GM23338 (cell line): ENCODE data around the gene RASA3. TPM values are rescaled to one million over a fixed set of nuclear protein-coding genes. Genes with fewer than 3 reads are reported as not detected.

Experiments
- ATAC-seq: fragments of 200-7000 bp; cut with Tn5 transposase; 3 replicates; pipeline ENCODE4 v1.9.1; 2020
- DNase-seq: peaks from one replicate; pipeline ENCODE4 v3.0.0-alpha.2; 2015; ENCODE audit warnings: low spot score
- H2AFZ ChIP-seq: fragments of 200-600 bp; sonication (generic); 2 replicates; pipeline ENCODE4 v1.8.0; 2016; ENCODE audit warnings: antibody characterized with exemption, mild to moderate bottlenecking, moderate library complexity
- H3F3A ChIP-seq: fragments of 200-600 bp; sonication (generic); replicated peaks from 2 replicates; pipeline ENCODE4 v1.8.0; 2017; ENCODE audit warnings: antibody characterized with exemption, mixed run types, low read depth
- H3K27ac ChIP-seq: fragments of 200-600 bp; sonication (generic); 2 replicates; pipeline ENCODE4 v1.6.1; 2016; ENCODE audit warnings: low read depth
- H3K27me3 ChIP-seq: fragments of 200-600 bp; sonication (generic); 2 replicates; pipeline ENCODE4 v1.8.0; 2016; ENCODE audit warnings: mild to moderate bottlenecking, mixed run types, moderate library complexity; ENCODE audit not compliant: insufficient read depth
- H3K36me3 ChIP-seq: fragments of 200-600 bp; sonication (generic); 2 replicates; pipeline ENCODE4 v1.8.0; 2016; ENCODE audit warnings: mild to moderate bottlenecking; ENCODE audit not compliant: insufficient read depth
- H3K4me1 ChIP-seq: fragments of 200-600 bp; sonication (generic); 2 replicates; pipeline ENCODE4 v1.8.0; 2016; ENCODE audit warnings: mild to moderate bottlenecking, moderate library complexity; ENCODE audit not compliant: insufficient read depth
- H3K4me2 ChIP-seq: fragments of 200-600 bp; sonication (generic); 2 replicates; pipeline ENCODE4 v1.7.1; 2017; ENCODE audit warnings: mixed run types
- H3K4me3 ChIP-seq: fragments of 200-600 bp; sonication (generic); 2 replicates; pipeline ENCODE4 v1.6.1; 2016; ENCODE audit warnings: mixed run types
- H3K79me2 ChIP-seq: fragments of 200-600 bp; sonication (generic); replicated peaks from 2 replicates; pipeline ENCODE4 v1.8.0; 2017; ENCODE audit warnings: mild to moderate bottlenecking; ENCODE audit not compliant: insufficient read depth
- H3K9me2 ChIP-seq: fragments of 200-600 bp; sonication (generic); 2 replicates; pipeline ENCODE4 v1.8.0; 2017; ENCODE audit not compliant: insufficient read depth
- H4K20me1 ChIP-seq: fragments of 200-600 bp; sonication (generic); replicated peaks from 2 replicates; pipeline ENCODE4 v1.8.0; 2017; ENCODE audit warnings: mild to moderate bottlenecking; ENCODE audit not compliant: insufficient read depth
- H3K27ac Mint-ChIP-seq: 2 replicates; pipeline ENCODE4 v1.8.0; 2020; ENCODE audit warnings: inconsistent platforms, mild to moderate bottlenecking, moderate library complexity, mixed read lengths
- H3K27me3 Mint-ChIP-seq: 3 replicates; pipeline ENCODE4 v1.8.0; 2022; ENCODE audit warnings: low read depth, mild to moderate bottlenecking, moderate library complexity, mixed read lengths, inconsistent platforms; ENCODE audit not compliant: insufficient read depth, poor library complexity
- H3K36me3 Mint-ChIP-seq: 3 replicates; pipeline ENCODE4 v1.8.0; 2021; ENCODE audit warnings: low read depth, mild to moderate bottlenecking, inconsistent platforms, moderate library complexity, mixed read lengths
- H3K4me1 Mint-ChIP-seq: 3 replicates; pipeline ENCODE4 v1.8.0; 2020; ENCODE audit warnings: mild to moderate bottlenecking, inconsistent platforms, mixed read lengths
- H3K4me3 Mint-ChIP-seq: 3 replicates; pipeline ENCODE4 v1.8.0; 2021; ENCODE audit warnings: moderate library complexity, mild to moderate bottlenecking, inconsistent platforms, mixed read lengths
- H3K9me3 Mint-ChIP-seq: 3 replicates; pipeline ENCODE4 v1.8.0; 2020; ENCODE audit warnings: moderate library complexity, mild to moderate bottlenecking, inconsistent platforms, mixed read lengths
- CREB1 ChIP-seq: fragments of 250-450 bp; sonication (Bioruptor Pico); IDR thresholded peaks from 2 replicates; pipeline ENCODE4 v1.5.0; 2020; ENCODE audit warnings: low read depth, mild to moderate bottlenecking, moderate library complexity
- EZH2 ChIP-seq: fragments of 200-600 bp; sonication (generic); IDR thresholded peaks from one replicate; pipeline ENCODE4 v1.8.0; 2017; ENCODE audit warnings: antibody characterized with exemption, mild to moderate bottlenecking, low read depth; ENCODE audit not compliant: unreplicated experiment
- EZH2phosphoT487 ChIP-seq: fragments of 200-600 bp; sonication (generic); IDR thresholded peaks from one replicate; pipeline ENCODE4 v1.8.1; 2018; ENCODE audit warnings: antibody characterized with exemption; ENCODE audit not compliant: unreplicated experiment
- JUNB ChIP-seq: IDR thresholded peaks from one replicate; pipeline ENCODE4 v1.6.1; 2016; ENCODE audit warnings: antibody characterized with exemption; ENCODE audit not compliant: unreplicated experiment
- NANOG ChIP-seq: IDR thresholded peaks from 2 replicates; pipeline ENCODE4 v1.6.1; 2016; ENCODE audit warnings: antibody characterized with exemption, borderline replicate concordance
- POLR2AphosphoS5 ChIP-seq: IDR thresholded peaks from 2 replicates; pipeline ENCODE4 v1.6.1; 2016; ENCODE audit warnings: antibody characterized with exemption, low read depth
- STAT1 ChIP-seq: IDR thresholded peaks from one replicate; pipeline ENCODE4 v1.6.1; 2016; ENCODE audit warnings: antibody characterized with exemption; ENCODE audit not compliant: unreplicated experiment
- ZNF114 ChIP-seq: fragments of 250-450 bp; sonication (Bioruptor Pico); IDR thresholded peaks from 2 replicates; pipeline ENCODE4 v1.5.0; 2020; ENCODE audit warnings: mild to moderate bottlenecking, moderate library complexity
- ZNF331 ChIP-seq: fragments of 250-450 bp; sonication (Bioruptor Pico); IDR thresholded peaks from 2 replicates; pipeline ENCODE4 v1.5.0; 2020; ENCODE audit warnings: low read depth, mild to moderate bottlenecking, moderate library complexity
- polyA plus RNA-seq: library from polyadenylated mRNA; unstranded; fragments of >200 nt; fragmentation: Nextera tagmentation; extraction: Ambion mirVana; gene quantifications from 2 replicates; pipeline ENCODE4 v1.2.1, GENCODE V29; 2016
- total RNA-seq: library from RNA; depleted of rRNA; stranded (reverse); fragments of >200 nt; shearing (Covaris generic); gene quantifications from 2 replicates; pipeline ENCODE4 v1.2.3, GENCODE V29; 2014
- TF ChIP-seq, protein P1 (sequence below): fragments of 250-450 bp; sonication (Bioruptor Pico); IDR thresholded peaks from 2 replicates; pipeline ENCODE4 v1.5.0; 2020; ENCODE audit warnings: mild to moderate bottlenecking, moderate library complexity
- TF ChIP-seq, protein P2 (sequence below), 2 experiments: fragments of 200-600 bp in 1 of 2; sonication (generic) in 1 of 2; conservative IDR thresholded peaks; 2 replicates each; pipeline versions ENCODE4 v1.5.1 to v1.6.1; 2016 to 2017; ENCODE audit warnings: antibody characterized with exemption in 2 of 2, low read depth in 2 of 2, mild to moderate bottlenecking in 2 of 2, moderate library complexity in 1 of 2
- TF ChIP-seq, protein P3 (sequence below): IDR thresholded peaks from 2 replicates; pipeline ENCODE4 v1.6.1; 2016; ENCODE audit warnings: antibody characterized with exemption
- TF ChIP-seq, protein P4 (sequence below): IDR thresholded peaks from one replicate; pipeline ENCODE4 v1.6.1; 2018; ENCODE audit warnings: antibody characterized with exemption; ENCODE audit not compliant: unreplicated experiment

Gene RASA3
- total and polyA plus RNA-seq, 2 experiments from 2014 or later = 11.2 to 20.7 TPM

DNA sequence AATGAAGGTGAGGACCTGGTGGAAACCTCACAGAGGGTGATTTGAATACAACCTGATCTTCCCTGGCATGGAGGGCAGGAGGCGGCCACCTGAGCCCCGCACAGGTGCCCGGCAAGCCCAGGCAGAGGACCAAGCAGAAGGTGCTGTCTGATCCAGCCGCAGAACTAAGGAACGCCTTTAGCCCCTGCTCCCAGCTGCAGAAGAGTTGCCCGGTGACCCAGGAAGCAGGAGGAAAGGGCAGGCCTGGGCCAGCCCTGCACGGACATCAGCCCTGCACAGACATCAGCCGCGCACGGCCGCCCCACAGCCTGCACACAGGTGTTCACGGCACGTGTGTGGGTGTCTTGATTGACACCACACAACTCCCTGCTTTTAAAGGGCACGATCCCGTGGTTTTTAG is 43.1 kb downstream of the RASA3 start:
- Histone ChIP-seq H3K9me2 (no peaks in the 10 kb centered on the region), H3K79me2 (peaks cover 34% of the 10 kb centered on the region), H2AFZ (no peak overlapping the region), H4K20me1 (no peaks in the 10 kb centered on the region; the same call in 1 of the 2 replicates), H3K36me3 (no peaks in the 10 kb centered on the region), H3F3A (no peaks in the 10 kb centered on the region), H3K4me3 (no peak overlapping the region), H3K27me3 (no peaks in the 10 kb centered on the region), H3K4me1 (no peaks in the 10 kb centered on the region; the same call in 1 of the 2 replicates), H3K4me2 (no peak overlapping the region), H3K27ac (no peak overlapping the region)
- peaks cover 33% of the 10 kb centered on the region for H3K9me3 Mint-ChIP-seq
- peaks cover 18% of the 10 kb centered on the region for H3K4me1 Mint-ChIP-seq
- peaks cover 21% of the 10 kb centered on the region for H3K27me3 Mint-ChIP-seq
- no peak for DNase-seq
- peak; percentile 69 for ATAC-seq
- H3K27ac Mint-ChIP-seq = no peak overlapping the region
- H3K4me3 Mint-ChIP-seq = peak overlapping the region; percentile 45; the same call in 2 of the 3 replicates
- H3K36me3 Mint-ChIP-seq = peaks cover 29% of the 10 kb centered on the region; the same call in 2 of the 3 replicates
- no peak for TF ChIP-seq EZH2
- TF ChIP-seq, protein P1, sequence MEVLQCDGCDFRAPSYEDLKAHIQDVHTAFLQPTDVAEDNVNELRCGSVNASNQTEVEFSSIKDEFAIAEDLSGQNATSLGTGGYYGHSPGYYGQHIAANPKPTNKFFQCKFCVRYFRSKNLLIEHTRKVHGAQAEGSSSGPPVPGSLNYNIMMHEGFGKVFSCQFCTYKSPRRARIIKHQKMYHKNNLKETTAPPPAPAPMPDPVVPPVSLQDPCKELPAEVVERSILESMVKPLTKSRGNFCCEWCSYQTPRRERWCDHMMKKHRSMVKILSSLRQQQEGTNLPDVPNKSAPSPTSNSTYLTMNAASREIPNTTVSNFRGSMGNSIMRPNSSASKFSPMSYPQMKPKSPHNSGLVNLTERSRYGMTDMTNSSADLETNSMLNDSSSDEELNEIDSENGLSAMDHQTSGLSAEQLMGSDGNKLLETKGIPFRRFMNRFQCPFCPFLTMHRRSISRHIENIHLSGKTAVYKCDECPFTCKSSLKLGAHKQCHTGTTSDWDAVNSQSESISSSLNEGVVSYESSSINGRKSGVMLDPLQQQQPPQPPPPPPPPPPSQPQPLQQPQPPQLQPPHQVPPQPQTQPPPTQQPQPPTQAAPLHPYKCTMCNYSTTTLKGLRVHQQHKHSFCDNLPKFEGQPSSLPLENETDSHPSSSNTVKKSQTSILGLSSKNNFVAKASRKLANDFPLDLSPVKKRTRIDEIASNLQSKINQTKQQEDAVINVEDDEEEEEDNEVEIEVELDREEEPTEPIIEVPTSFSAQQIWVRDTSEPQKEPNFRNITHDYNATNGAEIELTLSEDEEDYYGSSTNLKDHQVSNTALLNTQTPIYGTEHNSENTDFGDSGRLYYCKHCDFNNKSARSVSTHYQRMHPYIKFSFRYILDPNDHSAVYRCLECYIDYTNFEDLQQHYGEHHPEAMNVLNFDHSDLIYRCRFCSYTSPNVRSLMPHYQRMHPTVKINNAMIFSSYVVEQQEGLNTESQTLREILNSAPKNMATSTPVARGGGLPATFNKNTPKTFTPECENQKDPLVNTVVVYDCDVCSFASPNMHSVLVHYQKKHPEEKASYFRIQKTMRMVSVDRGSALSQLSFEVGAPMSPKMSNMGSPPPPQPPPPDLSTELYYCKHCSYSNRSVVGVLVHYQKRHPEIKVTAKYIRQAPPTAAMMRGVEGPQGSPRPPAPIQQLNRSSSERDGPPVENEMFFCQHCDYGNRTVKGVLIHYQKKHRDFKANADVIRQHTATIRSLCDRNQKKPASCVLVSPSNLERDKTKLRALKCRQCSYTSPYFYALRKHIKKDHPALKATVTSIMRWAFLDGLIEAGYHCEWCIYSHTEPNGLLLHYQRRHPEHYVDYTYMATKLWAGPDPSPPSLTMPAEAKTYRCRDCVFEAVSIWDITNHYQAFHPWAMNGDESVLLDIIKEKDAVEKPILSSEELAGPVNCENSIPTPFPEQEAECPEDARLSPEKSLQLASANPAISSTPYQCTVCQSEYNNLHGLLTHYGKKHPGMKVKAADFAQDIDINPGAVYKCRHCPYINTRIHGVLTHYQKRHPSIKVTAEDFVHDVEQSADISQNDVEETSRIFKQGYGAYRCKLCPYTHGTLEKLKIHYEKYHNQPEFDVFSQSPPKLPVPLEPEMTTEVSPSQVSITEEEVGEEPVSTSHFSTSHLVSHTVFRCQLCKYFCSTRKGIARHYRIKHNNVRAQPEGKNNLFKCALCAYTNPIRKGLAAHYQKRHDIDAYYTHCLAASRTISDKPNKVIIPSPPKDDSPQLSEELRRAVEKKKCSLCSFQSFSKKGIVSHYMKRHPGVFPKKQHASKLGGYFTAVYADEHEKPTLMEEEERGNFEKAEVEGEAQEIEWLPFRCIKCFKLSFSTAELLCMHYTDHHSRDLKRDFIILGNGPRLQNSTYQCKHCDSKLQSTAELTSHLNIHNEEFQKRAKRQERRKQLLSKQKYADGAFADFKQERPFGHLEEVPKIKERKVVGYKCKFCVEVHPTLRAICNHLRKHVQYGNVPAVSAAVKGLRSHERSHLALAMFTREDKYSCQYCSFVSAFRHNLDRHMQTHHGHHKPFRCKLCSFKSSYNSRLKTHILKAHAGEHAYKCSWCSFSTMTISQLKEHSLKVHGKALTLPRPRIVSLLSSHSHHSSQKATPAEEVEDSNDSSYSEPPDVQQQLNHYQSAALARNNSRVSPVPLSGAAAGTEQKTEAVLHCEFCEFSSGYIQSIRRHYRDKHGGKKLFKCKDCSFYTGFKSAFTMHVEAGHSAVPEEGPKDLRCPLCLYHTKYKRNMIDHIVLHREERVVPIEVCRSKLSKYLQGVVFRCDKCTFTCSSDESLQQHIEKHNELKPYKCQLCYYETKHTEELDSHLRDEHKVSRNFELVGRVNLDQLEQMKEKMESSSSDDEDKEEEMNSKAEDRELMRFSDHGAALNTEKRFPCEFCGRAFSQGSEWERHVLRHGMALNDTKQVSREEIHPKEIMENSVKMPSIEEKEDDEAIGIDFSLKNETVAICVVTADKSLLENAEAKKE = no peak
- TF ChIP-seq, protein P2, sequence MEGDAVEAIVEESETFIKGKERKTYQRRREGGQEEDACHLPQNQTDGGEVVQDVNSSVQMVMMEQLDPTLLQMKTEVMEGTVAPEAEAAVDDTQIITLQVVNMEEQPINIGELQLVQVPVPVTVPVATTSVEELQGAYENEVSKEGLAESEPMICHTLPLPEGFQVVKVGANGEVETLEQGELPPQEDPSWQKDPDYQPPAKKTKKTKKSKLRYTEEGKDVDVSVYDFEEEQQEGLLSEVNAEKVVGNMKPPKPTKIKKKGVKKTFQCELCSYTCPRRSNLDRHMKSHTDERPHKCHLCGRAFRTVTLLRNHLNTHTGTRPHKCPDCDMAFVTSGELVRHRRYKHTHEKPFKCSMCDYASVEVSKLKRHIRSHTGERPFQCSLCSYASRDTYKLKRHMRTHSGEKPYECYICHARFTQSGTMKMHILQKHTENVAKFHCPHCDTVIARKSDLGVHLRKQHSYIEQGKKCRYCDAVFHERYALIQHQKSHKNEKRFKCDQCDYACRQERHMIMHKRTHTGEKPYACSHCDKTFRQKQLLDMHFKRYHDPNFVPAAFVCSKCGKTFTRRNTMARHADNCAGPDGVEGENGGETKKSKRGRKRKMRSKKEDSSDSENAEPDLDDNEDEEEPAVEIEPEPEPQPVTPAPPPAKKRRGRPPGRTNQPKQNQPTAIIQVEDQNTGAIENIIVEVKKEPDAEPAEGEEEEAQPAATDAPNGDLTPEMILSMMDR (conservative IDR thresholded peaks at IDR 0.05; ENCODE audit: low read depth in 2 of 2) = no peak
- TF ChIP-seq NANOG = no peak
- no peak for TF ChIP-seq POLR2AphosphoS5
- TF ChIP-seq EZH2phosphoT487 = no peak
- TF ChIP-seq, protein P3, sequence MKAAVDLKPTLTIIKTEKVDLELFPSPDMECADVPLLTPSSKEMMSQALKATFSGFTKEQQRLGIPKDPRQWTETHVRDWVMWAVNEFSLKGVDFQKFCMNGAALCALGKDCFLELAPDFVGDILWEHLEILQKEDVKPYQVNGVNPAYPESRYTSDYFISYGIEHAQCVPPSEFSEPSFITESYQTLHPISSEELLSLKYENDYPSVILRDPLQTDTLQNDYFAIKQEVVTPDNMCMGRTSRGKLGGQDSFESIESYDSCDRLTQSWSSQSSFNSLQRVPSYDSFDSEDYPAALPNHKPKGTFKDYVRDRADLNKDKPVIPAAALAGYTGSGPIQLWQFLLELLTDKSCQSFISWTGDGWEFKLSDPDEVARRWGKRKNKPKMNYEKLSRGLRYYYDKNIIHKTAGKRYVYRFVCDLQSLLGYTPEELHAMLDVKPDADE = no peak
- no peak for TF ChIP-seq STAT1
- TF ChIP-seq ZNF114 = no peak
- no peak for TF ChIP-seq ZNF331 (CRISPR knock-in tag)
- TF ChIP-seq JUNB = no peak
- TF ChIP-seq, protein P4, sequence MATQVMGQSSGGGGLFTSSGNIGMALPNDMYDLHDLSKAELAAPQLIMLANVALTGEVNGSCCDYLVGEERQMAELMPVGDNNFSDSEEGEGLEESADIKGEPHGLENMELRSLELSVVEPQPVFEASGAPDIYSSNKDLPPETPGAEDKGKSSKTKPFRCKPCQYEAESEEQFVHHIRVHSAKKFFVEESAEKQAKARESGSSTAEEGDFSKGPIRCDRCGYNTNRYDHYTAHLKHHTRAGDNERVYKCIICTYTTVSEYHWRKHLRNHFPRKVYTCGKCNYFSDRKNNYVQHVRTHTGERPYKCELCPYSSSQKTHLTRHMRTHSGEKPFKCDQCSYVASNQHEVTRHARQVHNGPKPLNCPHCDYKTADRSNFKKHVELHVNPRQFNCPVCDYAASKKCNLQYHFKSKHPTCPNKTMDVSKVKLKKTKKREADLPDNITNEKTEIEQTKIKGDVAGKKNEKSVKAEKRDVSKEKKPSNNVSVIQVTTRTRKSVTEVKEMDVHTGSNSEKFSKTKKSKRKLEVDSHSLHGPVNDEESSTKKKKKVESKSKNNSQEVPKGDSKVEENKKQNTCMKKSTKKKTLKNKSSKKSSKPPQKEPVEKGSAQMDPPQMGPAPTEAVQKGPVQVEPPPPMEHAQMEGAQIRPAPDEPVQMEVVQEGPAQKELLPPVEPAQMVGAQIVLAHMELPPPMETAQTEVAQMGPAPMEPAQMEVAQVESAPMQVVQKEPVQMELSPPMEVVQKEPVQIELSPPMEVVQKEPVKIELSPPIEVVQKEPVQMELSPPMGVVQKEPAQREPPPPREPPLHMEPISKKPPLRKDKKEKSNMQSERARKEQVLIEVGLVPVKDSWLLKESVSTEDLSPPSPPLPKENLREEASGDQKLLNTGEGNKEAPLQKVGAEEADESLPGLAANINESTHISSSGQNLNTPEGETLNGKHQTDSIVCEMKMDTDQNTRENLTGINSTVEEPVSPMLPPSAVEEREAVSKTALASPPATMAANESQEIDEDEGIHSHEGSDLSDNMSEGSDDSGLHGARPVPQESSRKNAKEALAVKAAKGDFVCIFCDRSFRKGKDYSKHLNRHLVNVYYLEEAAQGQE = no peak
- no peak for TF ChIP-seq CREB1 (CRISPR knock-in tag)
